ENCODE measurements around the gene MRPL18. TPM values are rescaled to one million over a fixed set of nuclear protein-coding genes. Genes with fewer than 3 reads are reported as not detected.
"Not testable (repeated sequence)": the region's sequence is repeated elsewhere in the genome, so short reads cannot be mapped to it uniquely, and the experiment has no call there.

The MRPL18 gene
- total and polyA plus RNA-seq, 2 of the 8 experiments (the other 6 are each of a cell fraction or from before 2014, with no cell fraction given) = 58.7 to 79.8 TPM

- Histone ChIP-seq H3K36me3 (ENCODE audit: control insufficient read depth in 2 of 4, insufficient read depth in 4 of 4, low read length in 3 of 4) (peaks cover 29 to 88% (median 74%) of the 10 kb centered on the region in 4 experiments), H3K79me2 (ENCODE audit: control insufficient read depth in 1 of 2, insufficient read depth in 2 of 2, low read length in 2 of 2) (peaks cover 0 to 34% of the 10 kb centered on the region in 2 experiments; a peak in 2 of 4 replicates)
- not testable (repeated sequence) for H2BK15ac ChIP-seq (ENCODE audit: low read length); H2AK5ac ChIP-seq (ENCODE audit: low read depth, low read length); H3K23me2 ChIP-seq (ENCODE audit: low read depth, low read length); H4K20me1 ChIP-seq (replicated peaks in 1 of 2; ENCODE audit: control insufficient read depth in 1 of 2, insufficient read depth in 2 of 2, low read length in 2 of 2); H3K23ac ChIP-seq (ENCODE audit: insufficient read length); H4K5ac ChIP-seq (ENCODE audit: insufficient read length, low read depth, low read length); H3K9me3 ChIP-seq (ENCODE audit: insufficient read depth in 2 of 2, low read depth in 1 of 2, low read length in 1 of 2); H3K79me1 ChIP-seq (ENCODE audit: low read depth, low read length); H2BK12ac ChIP-seq (ENCODE audit: low read depth, low read length); DNase-seq (ENCODE audit: low read depth in 1 of 2, low spot score in 2 of 2); H3K14ac ChIP-seq (ENCODE audit: insufficient read length); H3K4me1 ChIP-seq (replicated peaks in 1 of 4; ENCODE audit: control insufficient read depth in 3 of 4, insufficient read depth in 4 of 4, low read length in 3 of 4); H3K4ac ChIP-seq (replicated peaks; ENCODE audit: insufficient read length, low read depth, low read length); H3K27ac ChIP-seq (ENCODE audit: low read depth, low read length); H2BK5ac ChIP-seq (ENCODE audit: low read depth, low read length); H2BK120ac ChIP-seq (replicated peaks; ENCODE audit: low read depth, low read length); H3K18ac ChIP-seq (ENCODE audit: extremely low read depth, low read length); H2BK20ac ChIP-seq (ENCODE audit: low read length); H4K8ac ChIP-seq (ENCODE audit: extremely low read depth, insufficient read depth, low read length); H2AFZ ChIP-seq (ENCODE audit: low read length); H3K27me3 ChIP-seq (replicated peaks in 1 of 4; ENCODE audit: control insufficient read depth in 3 of 4, extremely low read depth in 1 of 4, insufficient read depth in 3 of 4, low read length in 3 of 4); H4K91ac ChIP-seq (replicated peaks; ENCODE audit: insufficient read length, low read length); H3K9ac ChIP-seq (replicated peaks in 1 of 4; ENCODE audit: extremely low read depth in 1 of 4, low read depth in 3 of 4, low read length in 3 of 4); H3K56ac ChIP-seq (replicated peaks; ENCODE audit: insufficient read length, low read depth, low read length); H3K4me3 ChIP-seq (ENCODE audit: extremely low read depth in 1 of 4, insufficient read depth in 2 of 4, low read depth in 3 of 4, low read length in 4 of 4); H3K4me2 ChIP-seq (ENCODE audit: insufficient read depth in 1 of 2, low read depth in 2 of 2, low read length in 2 of 2)
- peak; percentile 85 for FAIRE-seq
- ChIA-PET POLR2A (ENCODE audit: partially characterized antibody) (interaction anchor here (2.0 kb wide), 1 partner anchor 21 kb away, joined by 4 read pairs; the partner anchor contains the start of gene WTAP), CTCF (ENCODE audit: partially characterized antibody) (interaction anchor here (1.9 kb wide), 1 partner anchor 11 kb away, joined by 4 read pairs; no protein-coding TSS in a partner anchor)
- 97% methylated on average over 7 of the region's 7 CpGs; no CpG with 5 or more reads in 1 of the 2 experiments for WGBS, 2 experiments (ENCODE audit: extremely low coverage in 1 of 2, insufficient coverage in 1 of 2, insufficient read length in 1 of 2, insufficient replicate concordance in 2 of 2, low coverage in 1 of 2, low lambda C conversion rate in 2 of 2, missing lambda C conversion rate in 1 of 2)
Measured at GRCh38 chr6:159748127-159748526, 42.1 kb upstream of the MRPL18 start.

Measured in H1 (cell line).